Parathyroid adenoma (tissue), 2 donors: ENCODE data around the gene CKAP2.
"Not testable (repeated sequence)": the region's sequence is repeated elsewhere in the genome, so short reads cannot be mapped to it uniquely, and the experiment has no call there.

Experiments
- H2AFZ ChIP-seq: fragments of 300-600 bp; sonication (generic); one replicate; pipeline ENCODE4 v1.7.0; 2017; ENCODE audit warnings: antibody characterized with exemption, mild to moderate bottlenecking
- H3K27ac ChIP-seq: fragments of 300-600 bp; sonication (generic); one replicate; pipeline ENCODE4 v1.7.0; 2017
- H3K27me3 ChIP-seq: fragments of 300-600 bp; sonication (generic); one replicate; pipeline ENCODE4 v1.7.0; 2017; ENCODE audit warnings: low read length; ENCODE audit not compliant: control insufficient read depth, insufficient read depth
- H3K36me3 ChIP-seq: fragments of 300-600 bp; sonication (generic); one replicate; pipeline ENCODE4 v1.7.0; 2017; ENCODE audit warnings: low read length; ENCODE audit not compliant: control insufficient read depth, insufficient read depth
- H3K4me1 ChIP-seq: fragments of 300-600 bp; sonication (generic); one replicate; pipeline ENCODE4 v1.7.0; 2017; ENCODE audit warnings: control low read depth
- H3K4me2 ChIP-seq: fragments of 300-600 bp; sonication (generic); one replicate; pipeline ENCODE4 v1.7.0; 2017; ENCODE audit warnings: low read length
- H3K4me3 ChIP-seq: fragments of 300-600 bp; sonication (generic); one replicate; pipeline ENCODE4 v1.7.0; 2017; ENCODE audit warnings: low read depth, low read length
- H3K79me2 ChIP-seq: fragments of 300-600 bp; sonication (generic); one replicate; pipeline ENCODE4 v1.7.0; 2017; ENCODE audit warnings: control low read depth
- H3K9ac ChIP-seq: fragments of 300-600 bp; sonication (generic); one replicate; pipeline ENCODE4 v1.7.0; 2017; ENCODE audit warnings: mild to moderate bottlenecking
- H3K9me3 ChIP-seq: fragments of 300-600 bp; sonication (generic); one replicate; pipeline ENCODE4 v1.7.0; 2017; ENCODE audit warnings: low read length; ENCODE audit not compliant: control insufficient read depth
- TF ChIP-seq, protein P1 (sequence below): fragments of 300-600 bp; sonication (generic); IDR thresholded peaks from one replicate; pipeline ENCODE4 v1.7.0; 2017; ENCODE audit warnings: antibody characterized with exemption, mild to moderate bottlenecking
- donor health status: primary hyperparathyroidism.

The CKAP2 gene

DNA sequence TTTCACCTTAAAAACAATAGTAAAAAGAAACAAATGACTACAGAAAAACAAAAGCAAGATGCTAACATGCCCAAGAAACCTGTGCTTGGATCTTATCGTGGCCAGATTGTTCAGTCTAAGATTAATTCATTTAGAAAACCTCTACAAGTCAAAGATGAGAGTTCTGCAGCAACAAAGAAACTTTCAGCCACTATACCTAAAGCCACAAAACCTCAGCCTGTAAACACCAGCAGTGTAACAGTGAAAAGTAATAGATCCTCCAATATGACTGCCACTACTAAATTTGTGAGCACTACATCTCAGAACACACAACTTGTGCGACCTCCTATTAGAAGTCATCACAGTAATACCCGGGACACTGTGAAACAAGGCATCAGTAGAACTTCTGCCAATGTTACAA, 6.0 kb downstream of the CKAP2 start:
- H3K4me2 ChIP-seq = no peak overlapping the region
- no peaks in the 10 kb centered on the region for H3K36me3 ChIP-seq
- H3K4me1 ChIP-seq = no peaks in the 10 kb centered on the region
- no peak overlapping the region for H2AFZ ChIP-seq
- H3K27ac ChIP-seq = no peak overlapping the region
- H3K27me3 ChIP-seq = no peaks in the 10 kb centered on the region
- no peak overlapping the region for H3K4me3 ChIP-seq
- H3K9ac ChIP-seq = no peak overlapping the region
- H3K9me3 ChIP-seq = no peaks in the 10 kb centered on the region
- no peaks in the 10 kb centered on the region for H3K79me2 ChIP-seq
- TF ChIP-seq, protein P1, sequence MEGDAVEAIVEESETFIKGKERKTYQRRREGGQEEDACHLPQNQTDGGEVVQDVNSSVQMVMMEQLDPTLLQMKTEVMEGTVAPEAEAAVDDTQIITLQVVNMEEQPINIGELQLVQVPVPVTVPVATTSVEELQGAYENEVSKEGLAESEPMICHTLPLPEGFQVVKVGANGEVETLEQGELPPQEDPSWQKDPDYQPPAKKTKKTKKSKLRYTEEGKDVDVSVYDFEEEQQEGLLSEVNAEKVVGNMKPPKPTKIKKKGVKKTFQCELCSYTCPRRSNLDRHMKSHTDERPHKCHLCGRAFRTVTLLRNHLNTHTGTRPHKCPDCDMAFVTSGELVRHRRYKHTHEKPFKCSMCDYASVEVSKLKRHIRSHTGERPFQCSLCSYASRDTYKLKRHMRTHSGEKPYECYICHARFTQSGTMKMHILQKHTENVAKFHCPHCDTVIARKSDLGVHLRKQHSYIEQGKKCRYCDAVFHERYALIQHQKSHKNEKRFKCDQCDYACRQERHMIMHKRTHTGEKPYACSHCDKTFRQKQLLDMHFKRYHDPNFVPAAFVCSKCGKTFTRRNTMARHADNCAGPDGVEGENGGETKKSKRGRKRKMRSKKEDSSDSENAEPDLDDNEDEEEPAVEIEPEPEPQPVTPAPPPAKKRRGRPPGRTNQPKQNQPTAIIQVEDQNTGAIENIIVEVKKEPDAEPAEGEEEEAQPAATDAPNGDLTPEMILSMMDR = no peak

GRCh38 chr13:52463526-52463925, 8.2 kb downstream of the CKAP2 start:
- H3K4me2 ChIP-seq = no peak overlapping the region
- H3K4me1 ChIP-seq = no peaks in the 10 kb centered on the region
- no peaks in the 10 kb centered on the region for H3K9me3 ChIP-seq
- H3K9ac ChIP-seq = no peak overlapping the region
- TF ChIP-seq, protein P1 = no peak
- no peaks in the 10 kb centered on the region for H3K79me2 ChIP-seq
- no peaks in the 10 kb centered on the region for H3K36me3 ChIP-seq
- H2AFZ ChIP-seq = no peak overlapping the region
- no peaks in the 10 kb centered on the region for H3K27me3 ChIP-seq
- H3K27ac ChIP-seq = no peak overlapping the region
- no peak overlapping the region for H3K4me3 ChIP-seq

DNA sequence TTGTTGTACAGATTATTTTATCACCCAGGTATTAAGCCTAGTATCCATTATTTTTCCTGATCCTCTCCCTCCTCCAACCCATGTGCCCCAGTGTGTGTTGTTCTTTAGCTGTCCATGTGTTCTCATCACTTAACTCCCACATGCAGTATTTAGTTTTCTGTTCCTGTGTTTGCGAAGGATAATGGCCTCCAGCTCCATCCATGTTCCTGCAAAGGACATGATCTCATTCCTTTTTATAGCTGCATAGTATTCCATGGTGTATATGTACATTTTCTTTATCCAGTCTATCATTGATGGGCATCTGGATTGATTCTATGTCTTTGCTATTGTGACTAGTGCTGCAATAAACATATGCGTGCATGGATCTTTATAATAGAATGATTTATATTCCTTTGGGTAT, 13.2 kb downstream of the CKAP2 start:
- H3K27ac ChIP-seq, H3K9me3 ChIP-seq, H3K79me2 ChIP-seq, H2AFZ ChIP-seq, H3K36me3 ChIP-seq, H3K9ac ChIP-seq, H3K4me1 ChIP-seq, H3K4me2 ChIP-seq, H3K27me3 ChIP-seq, H3K4me3 ChIP-seq: not testable (repeated sequence)

DNA sequence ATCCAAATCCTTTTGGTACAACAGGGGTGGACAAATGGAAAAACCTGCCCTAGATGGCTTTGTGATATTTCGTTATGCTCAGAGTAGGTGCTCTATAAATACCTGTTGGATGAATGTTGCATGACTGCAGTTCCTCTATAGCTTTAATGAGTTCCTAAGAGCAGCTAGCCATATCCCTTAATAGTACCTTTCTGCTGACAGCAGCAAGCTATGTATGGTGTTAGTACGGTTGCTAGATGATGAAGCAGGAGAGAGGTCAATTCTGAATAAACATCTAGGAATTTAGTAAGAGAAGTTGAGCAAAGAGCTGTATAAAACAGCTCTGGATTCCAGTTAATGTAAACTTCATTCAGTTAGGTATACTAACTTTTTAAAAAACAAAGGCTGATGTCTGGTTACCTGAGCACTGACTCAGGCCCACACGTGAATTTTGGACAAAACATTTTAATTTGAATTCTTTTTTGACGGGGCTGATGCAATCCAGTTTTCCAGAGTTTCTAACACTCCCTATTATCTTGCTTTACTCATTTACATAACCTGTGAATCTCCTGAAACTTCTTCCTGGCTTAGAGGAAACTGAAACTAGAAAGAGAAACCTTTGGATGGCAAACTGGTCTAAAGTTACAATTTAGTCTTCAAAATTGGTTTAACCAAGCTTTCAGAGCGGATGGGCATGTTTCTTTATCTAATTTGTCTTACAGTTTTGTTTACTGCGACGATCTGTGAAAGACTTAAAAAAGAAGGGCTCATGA, 25.6 kb downstream of the CKAP2 start:
- not testable (repeated sequence) for H3K79me2 ChIP-seq, H3K4me2 ChIP-seq, H3K4me1 ChIP-seq, H3K4me3 ChIP-seq, H3K9ac ChIP-seq, H3K36me3 ChIP-seq, H3K27me3 ChIP-seq, H3K9me3 ChIP-seq, H3K27ac ChIP-seq, H2AFZ ChIP-seq

DNA sequence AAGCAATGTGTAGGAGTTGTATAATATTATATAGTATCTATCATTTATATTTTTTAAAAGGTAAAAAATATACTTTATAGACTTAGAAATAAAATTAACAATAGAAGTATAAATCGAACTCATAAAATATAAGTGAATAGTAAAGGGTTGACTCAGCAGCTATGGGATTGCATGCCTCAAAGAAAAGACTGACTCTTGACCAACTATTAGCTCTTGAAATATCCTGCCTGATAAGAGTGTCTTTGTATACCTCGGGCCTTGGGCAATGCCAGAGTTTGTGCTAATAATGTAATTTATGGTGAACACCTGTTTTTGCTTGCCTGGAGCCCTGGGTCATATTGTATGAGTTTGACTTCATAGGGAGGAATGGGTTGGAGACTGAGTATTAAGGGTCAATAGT, 31.8 kb downstream of the CKAP2 start:
- not testable (repeated sequence) for H3K9me3 ChIP-seq, H3K4me1 ChIP-seq, H3K79me2 ChIP-seq, H2AFZ ChIP-seq, H3K27ac ChIP-seq, H3K9ac ChIP-seq, H3K4me2 ChIP-seq, H3K27me3 ChIP-seq, H3K4me3 ChIP-seq, H3K36me3 ChIP-seq

DNA sequence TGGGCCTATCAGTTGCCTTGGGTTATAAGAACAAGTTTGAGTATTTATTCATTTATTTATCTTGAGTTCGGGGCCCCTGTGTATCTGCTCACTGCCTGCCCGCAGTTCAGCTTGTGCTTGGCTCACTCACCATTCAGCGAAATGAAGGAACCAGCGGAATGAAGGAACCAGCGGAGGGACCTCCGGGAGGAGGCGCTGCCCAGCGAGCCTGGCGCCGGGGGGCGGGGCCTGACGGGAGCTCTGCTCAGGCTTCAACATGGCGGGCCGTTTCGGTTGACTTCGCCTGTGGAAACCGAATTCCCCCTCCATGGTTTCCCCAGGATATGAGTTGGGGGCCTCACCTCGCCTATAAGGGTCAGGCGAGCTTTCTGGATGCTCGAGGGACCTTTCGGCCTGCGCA, 33.5 kb downstream of the CKAP2 start:
- not testable (repeated sequence) for H3K27ac ChIP-seq, H3K36me3 ChIP-seq, H3K79me2 ChIP-seq, H3K9me3 ChIP-seq, H3K4me2 ChIP-seq, H3K4me3 ChIP-seq, H3K27me3 ChIP-seq, H3K9ac ChIP-seq, H2AFZ ChIP-seq, H3K4me1 ChIP-seq

DNA sequence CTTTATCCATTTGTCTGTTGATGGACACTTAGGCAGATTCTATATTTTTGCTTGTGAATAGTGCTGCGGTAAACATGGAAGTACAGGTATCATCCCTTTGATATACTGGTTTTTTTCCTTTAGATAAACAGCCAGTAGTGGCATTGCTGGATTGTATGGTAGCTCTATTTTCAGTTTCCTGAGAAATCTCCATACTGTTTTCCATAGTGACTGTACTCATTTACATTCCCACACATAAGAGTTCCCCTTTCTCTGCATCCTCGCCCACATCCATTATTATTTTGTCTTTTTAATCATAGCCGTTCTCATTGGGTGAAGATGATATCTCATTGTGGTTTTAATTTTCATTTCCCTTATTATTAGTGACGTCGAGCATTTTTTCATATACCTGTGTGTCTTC, 35.7 kb downstream of the CKAP2 start:
- not testable (repeated sequence) for H3K9me3 ChIP-seq, H3K9ac ChIP-seq, H2AFZ ChIP-seq, H3K36me3 ChIP-seq, H3K4me3 ChIP-seq, H3K4me1 ChIP-seq, H3K4me2 ChIP-seq, H3K79me2 ChIP-seq, H3K27me3 ChIP-seq, H3K27ac ChIP-seq

DNA sequence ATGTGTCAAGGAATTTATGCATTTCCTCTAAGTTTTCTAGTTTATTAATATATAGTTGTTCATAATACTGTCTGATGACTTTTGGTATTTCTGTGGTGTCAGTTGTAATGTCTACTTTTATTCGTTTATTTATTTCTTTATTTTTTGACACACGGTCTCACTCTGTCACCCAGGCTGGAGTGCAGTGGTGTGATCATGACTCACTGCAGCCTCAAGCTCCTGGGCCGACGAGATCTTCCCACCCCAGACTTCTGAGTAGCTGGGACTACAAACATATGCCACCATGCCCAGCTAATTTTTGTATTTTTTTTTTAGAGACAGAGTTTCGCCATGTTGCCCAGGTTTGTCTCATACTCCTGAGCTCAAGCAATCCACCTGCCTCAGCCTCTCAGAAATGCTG, 39.0 kb downstream of the CKAP2 start:
- H3K27ac ChIP-seq, H3K4me3 ChIP-seq, H2AFZ ChIP-seq, H3K9me3 ChIP-seq, H3K36me3 ChIP-seq, H3K9ac ChIP-seq, H3K4me1 ChIP-seq, H3K79me2 ChIP-seq, H3K4me2 ChIP-seq, H3K27me3 ChIP-seq: not testable (repeated sequence)

DNA sequence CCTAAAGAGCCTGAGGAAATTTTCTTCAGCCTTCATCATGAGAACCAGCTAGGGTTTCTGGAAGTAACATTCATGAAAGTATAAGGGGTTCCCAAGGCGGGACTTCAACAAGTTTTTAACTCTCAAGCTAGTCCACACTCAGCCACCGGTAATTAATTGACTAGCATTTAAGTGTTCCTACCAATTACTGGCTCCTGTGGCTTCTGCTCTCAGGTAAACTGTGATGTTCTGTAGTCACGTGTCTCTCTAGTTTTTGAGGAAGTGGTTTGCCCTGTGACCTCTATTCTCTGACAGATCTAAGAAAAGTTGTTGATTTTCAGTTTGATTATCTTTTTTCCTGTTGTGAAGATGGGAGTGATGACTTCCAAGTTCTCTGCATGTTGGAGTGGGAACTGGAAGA, 42.7 kb downstream of the CKAP2 start:
- not testable (repeated sequence) for H3K4me2 ChIP-seq, H3K9ac ChIP-seq, H2AFZ ChIP-seq, H3K36me3 ChIP-seq, H3K79me2 ChIP-seq, H3K4me1 ChIP-seq, H3K27ac ChIP-seq, H3K27me3 ChIP-seq, H3K9me3 ChIP-seq, H3K4me3 ChIP-seq

GRCh38 chr13:52502277-52502676, 47.0 kb downstream of the CKAP2 start:
- not testable (repeated sequence) for H3K36me3 ChIP-seq, H3K9ac ChIP-seq, H2AFZ ChIP-seq, H3K4me3 ChIP-seq, H3K4me1 ChIP-seq, H3K9me3 ChIP-seq, H3K27ac ChIP-seq, H3K79me2 ChIP-seq, H3K27me3 ChIP-seq, H3K4me2 ChIP-seq
